C4-2B (cell line): ENCODE results near the gene NUDC.

Experiments used
- CTCF ChIP-seq: fragments of 450-650 bp; conservative IDR thresholded peaks from 2 replicates; pipeline ENCODE4 v1.5.1; 2017; ENCODE audit warnings: mild to moderate bottlenecking
- ZFX ChIP-seq: fragments of 450-650 bp; IDR thresholded peaks from 2 replicates; pipeline ENCODE4 v1.6.1; 2017

GRCh38 chr1:26994787-26995517 lies 73.4 kb downstream of the NUDC start:
- no peak for TF ChIP-seq CTCF
- no peak for TF ChIP-seq ZFX
